Suppressor macrophage treated with lipopolysaccharide for 4 hours (primary cell): ENCODE measurements around the gene MXRA7.
"Not testable (repeated sequence)": the region's sequence is repeated elsewhere in the genome, so short reads cannot be mapped to it uniquely, and the experiment has no call there.

ENCODE experiments used
- DNase-seq: peaks from one replicate; pipeline ENCODE4 v3.0.0-alpha.2; 2020

MXRA7 gene

GRCh38 chr17:76710863-76711611, at the start of gene MXRA7:
MXRA7 (minus strand) TSS chr17:76710965; CDS start chr17:76710946, 19 bp downstream.
- peak; percentile 60 for DNase-seq

GRCh38 chr17:76758570-76758969, 47.8 kb upstream of the MXRA7 start:
- DNase-seq = no peak

- DNase-seq = no peak
These were observed 46.5 kb upstream of the MXRA7 start for GRCh38 chr17:76757256-76757655.

- DNase-seq = no peak
These were observed 44.5 kb upstream of the MXRA7 start for GRCh38 chr17:76755285-76755684.

- DNase-seq = no peak
These were observed 42.5 kb upstream of the MXRA7 start for GRCh38 chr17:76753061-76753961.

GRCh38 chr17:76752006-76752405, 41.2 kb upstream of the MXRA7 start:
- no peak for DNase-seq

- DNase-seq = no peak
These were observed 40.7 kb upstream of the MXRA7 start for GRCh38 chr17:76751416-76751993.

GRCh38 chr17:76748657-76749056, 37.9 kb upstream of the MXRA7 start:
- DNase-seq = no peak

GRCh38 chr17:76747716-76748363, 37.1 kb upstream of the MXRA7 start:
- no peak for DNase-seq

GRCh38 chr17:76745785-76746184, 35.0 kb upstream of the MXRA7 start:
- DNase-seq = peak; percentile 19

GRCh38 chr17:76744747-76745146, 34.0 kb upstream of the MXRA7 start:
- no peak for DNase-seq

- no peak for DNase-seq
These were observed 32.2 kb upstream of the MXRA7 start for GRCh38 chr17:76742958-76743357.

- DNase-seq = no peak
These were observed 29.8 kb upstream of the MXRA7 start for GRCh38 chr17:76740329-76741118.

- DNase-seq = not testable (repeated sequence)
These were observed 28.9 kb upstream of the MXRA7 start for GRCh38 chr17:76739568-76740115.

GRCh38 chr17:76738468-76738850, 27.7 kb upstream of the MXRA7 start:
- DNase-seq = peak; percentile 32

GRCh38 chr17:76737676-76738467, 27.1 kb upstream of the MXRA7 start, which contains the start of gene MFSD11:
MFSD11 (plus strand) TSS chr17:76738119; CDS start chr17:76738353, 234 bp downstream.
- DNase-seq = peak; percentile 95

- peak; percentile 99 for DNase-seq
These were observed 26.4 kb upstream of the MXRA7 start, which contains the start of gene SRSF2 for GRCh38 chr17:76737082-76737675. SRSF2 (minus strand) TSS chr17:76737331; CDS start chr17:76737160, 171 bp downstream.

- peak; percentile 77 for DNase-seq
These were observed 25.8 kb upstream of the MXRA7 start for GRCh38 chr17:76736349-76737081.

- DNase-seq = no peak
These were observed 25.0 kb upstream of the MXRA7 start for GRCh38 chr17:76735586-76736348.
